CD14-positive monocyte (primary cell): ENCODE data around the gene RANBP3L. TPM values are rescaled to one million over a fixed set of nuclear protein-coding genes. Genes with fewer than 3 reads are reported as not detected.

Experiments
- DNase-seq, 3 donors: peaks; one replicate each; pipeline ENCODE4 v3.0.0-alpha.2; 2011 to 2022
- H2AFZ ChIP-seq: 2 replicates; pipeline ENCODE4 v1.6.0; 2012; ENCODE audit warnings: mild to moderate bottlenecking, low read depth, low read length, inconsistent platforms; ENCODE audit not compliant: insufficient read depth, poor library complexity, severe bottlenecking
- H3K27ac ChIP-seq, 2 donors: 1 replicate in 1 of 2; 2 replicates in 1 of 2; pipeline ENCODE4 v1.5.1; 2012 to 2013; ENCODE audit warnings: low read length in 2 of 2, control low read depth in 1 of 2, inconsistent platforms in 1 of 2, low read depth in 1 of 2, mild to moderate bottlenecking in 1 of 2
- H3K27me3 ChIP-seq, 2 donors: one replicate each; pipeline versions ENCODE4 v1.6.0 to v1.6.1; 2011 to 2013; ENCODE audit warnings: low read length in 2 of 2; ENCODE audit not compliant: control insufficient read depth in 2 of 2, insufficient read depth in 2 of 2
- H3K36me3 ChIP-seq, 2 donors: replicated peaks in 1 of 2; 1 replicate in 1 of 2; 2 replicates in 1 of 2; pipeline versions ENCODE4 v1.5.1 to v1.6.1; 2012 to 2013; ENCODE audit warnings: low read length in 2 of 2, control low read depth in 1 of 2, inconsistent platforms in 1 of 2, mild to moderate bottlenecking in 1 of 2; ENCODE audit not compliant: insufficient read depth in 2 of 2, control insufficient read depth in 1 of 2
- H3K4me1 ChIP-seq, 2 donors: 1 replicate in 1 of 2; 2 replicates in 1 of 2; pipeline versions ENCODE4 v1.5.1 to v1.6.1; 2012 to 2013; ENCODE audit warnings: low read length in 2 of 2, control low read depth in 1 of 2, inconsistent platforms in 1 of 2, mild to moderate bottlenecking in 1 of 2, moderate library complexity in 1 of 2; ENCODE audit not compliant: insufficient read depth in 2 of 2, control insufficient read depth in 1 of 2
- H3K4me2 ChIP-seq: replicated peaks from 2 replicates; pipeline ENCODE3; 2012; ENCODE audit warnings: low read length, moderate library complexity, mild to moderate bottlenecking; ENCODE audit not compliant: poor library complexity, severe bottlenecking; ENCODE audit errors: extremely low read depth
- H3K4me3 ChIP-seq, 3 experiments: fragments of 200-600 bp in 1 of 3; sonication (generic) in 1 of 3; replicated peaks in 1 of 3; 1 replicate in 2 of 3; 2 replicates in 1 of 3; pipeline ENCODE4 v1.5.1; 2011 to 2013; ENCODE audit warnings: low read length in 3 of 3, mild to moderate bottlenecking in 3 of 3, control low read depth in 2 of 3, low read depth in 2 of 3, inconsistent platforms in 1 of 3, moderate library complexity in 1 of 3
- H3K79me2 ChIP-seq: 2 replicates; pipeline ENCODE4 v1.6.0; 2012; ENCODE audit warnings: mild to moderate bottlenecking, control low read depth, inconsistent platforms, low read length, moderate library complexity; ENCODE audit not compliant: insufficient read depth
- H3K9ac ChIP-seq: 2 replicates; pipeline ENCODE4 v1.6.0; 2017; ENCODE audit warnings: low read length, mild to moderate bottlenecking; ENCODE audit not compliant: insufficient read depth, poor library complexity, severe bottlenecking
- H3K9me3 ChIP-seq, 2 donors: replicated peaks in 1 of 2; 1 replicate in 1 of 2; 2 replicates in 1 of 2; pipeline versions ENCODE4 v1.5.1 to v1.6.1; 2012 to 2013; ENCODE audit warnings: low read length in 2 of 2, control low read depth in 1 of 2; ENCODE audit not compliant: control insufficient read depth in 1 of 2, insufficient read depth in 1 of 2
- H4K20me1 ChIP-seq: 2 replicates; pipeline ENCODE4 v1.6.0; 2012; ENCODE audit warnings: mild to moderate bottlenecking, low read length, control low read depth, moderate library complexity; ENCODE audit not compliant: insufficient read depth
- H3K27ac Mint-ChIP-seq, 7 donors: one replicate each; pipeline ENCODE4 v1.8.0; 2020; ENCODE audit warnings: mild to moderate bottlenecking in 7 of 7, mixed read lengths in 7 of 7, moderate library complexity in 6 of 7, inconsistent platforms in 2 of 7
- H3K27me3 Mint-ChIP-seq, 3 donors: one replicate each; pipeline ENCODE4 v1.8.0; 2021 to 2022; ENCODE audit warnings: low read depth in 3 of 3, mild to moderate bottlenecking in 3 of 3, mixed read lengths in 3 of 3, moderate library complexity in 3 of 3, inconsistent platforms in 1 of 3
- H3K36me3 Mint-ChIP-seq, 2 donors: one replicate each; pipeline ENCODE4 v1.8.0; 2020; ENCODE audit warnings: mixed read lengths in 2 of 2, inconsistent platforms in 1 of 2, mild to moderate bottlenecking in 1 of 2
- H3K4me1 Mint-ChIP-seq: one replicate; pipeline ENCODE4 v1.8.0; 2020; ENCODE audit warnings: mild to moderate bottlenecking, mixed read lengths
- H3K4me3 Mint-ChIP-seq, 2 donors: one replicate each; pipeline ENCODE4 v1.8.0; 2020; ENCODE audit warnings: mild to moderate bottlenecking in 2 of 2, mixed read lengths in 2 of 2, moderate library complexity in 1 of 2
- H3K9me3 Mint-ChIP-seq, 7 donors: one replicate each; pipeline ENCODE4 v1.8.0; 2020 to 2022; ENCODE audit warnings: mixed read lengths in 7 of 7, mild to moderate bottlenecking in 6 of 7, moderate library complexity in 6 of 7, inconsistent platforms in 2 of 7
- WGBS: methylation state at CpG from one replicate; pipeline ENCODE4 v1.1.5; 2013; ENCODE audit warnings: missing lambda C conversion rate; ENCODE audit not compliant: insufficient coverage; 5-methylcytosine and 5-hydroxymethylcytosine counted together
- intact Hi-C, 2 donors: fragments of 100-400 bp; cut with micrococcal nuclease; formaldehyde crosslinking; loops; one replicate each; pipeline versions ENCODE4 v1.15.0 to v1.15.1; 2023
- polyA plus RNA-seq, 3 donors: library from polyadenylated mRNA; depleted of rRNA in 1 of 3; unstranded in 2 of 3; stranded (reverse) in 1 of 3; fragments of 300-500 nt in 2 of 3; fragments of >200 nt in 1 of 3; fragmentation: Illumina TruSeq in 2 of 3; gene quantifications; 1 replicate in 2 of 3; 2 replicates in 1 of 3; pipeline ENCODE4 v1.2.3, GENCODE V29; 2012 to 2021
- TF ChIP-seq, protein P1 (sequence below): fragments of 200-600 bp; IDR thresholded peaks from one replicate; pipeline ENCODE4 v1.8.0; 2022; ENCODE audit warnings: antibody characterized with exemption, mild to moderate bottlenecking

RANBP3L gene
- polyA plus RNA-seq, 3 donors = not detected

DNA sequence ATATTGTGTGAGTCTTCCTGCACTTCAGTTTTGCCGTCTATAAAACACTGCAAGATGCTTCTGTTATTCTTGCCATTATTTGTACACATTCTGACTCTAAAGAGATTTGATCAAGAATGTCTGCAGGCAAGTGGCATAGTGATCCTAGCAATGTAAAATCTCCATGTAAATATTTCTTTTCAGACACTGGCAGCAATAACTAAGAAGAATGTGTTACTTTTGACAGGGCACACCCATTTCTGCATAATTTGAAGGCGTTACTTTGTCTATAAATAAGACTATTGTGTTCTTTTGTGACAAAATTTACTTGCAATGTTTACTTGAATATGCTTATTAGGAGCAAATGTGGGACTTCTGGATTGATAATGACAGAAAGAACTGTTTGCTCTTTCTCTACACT lies 20.1 kb downstream of the RANBP3L start:
- intact Hi-C loops = no loop called here
- TF ChIP-seq, protein P1, sequence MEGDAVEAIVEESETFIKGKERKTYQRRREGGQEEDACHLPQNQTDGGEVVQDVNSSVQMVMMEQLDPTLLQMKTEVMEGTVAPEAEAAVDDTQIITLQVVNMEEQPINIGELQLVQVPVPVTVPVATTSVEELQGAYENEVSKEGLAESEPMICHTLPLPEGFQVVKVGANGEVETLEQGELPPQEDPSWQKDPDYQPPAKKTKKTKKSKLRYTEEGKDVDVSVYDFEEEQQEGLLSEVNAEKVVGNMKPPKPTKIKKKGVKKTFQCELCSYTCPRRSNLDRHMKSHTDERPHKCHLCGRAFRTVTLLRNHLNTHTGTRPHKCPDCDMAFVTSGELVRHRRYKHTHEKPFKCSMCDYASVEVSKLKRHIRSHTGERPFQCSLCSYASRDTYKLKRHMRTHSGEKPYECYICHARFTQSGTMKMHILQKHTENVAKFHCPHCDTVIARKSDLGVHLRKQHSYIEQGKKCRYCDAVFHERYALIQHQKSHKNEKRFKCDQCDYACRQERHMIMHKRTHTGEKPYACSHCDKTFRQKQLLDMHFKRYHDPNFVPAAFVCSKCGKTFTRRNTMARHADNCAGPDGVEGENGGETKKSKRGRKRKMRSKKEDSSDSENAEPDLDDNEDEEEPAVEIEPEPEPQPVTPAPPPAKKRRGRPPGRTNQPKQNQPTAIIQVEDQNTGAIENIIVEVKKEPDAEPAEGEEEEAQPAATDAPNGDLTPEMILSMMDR = no peak
- WGBS = no CpG with 5 or more reads among the region's 2 CpGs
- DNase-seq = no peak
- H3K4me1 Mint-ChIP-seq = peaks cover 5% of the 10 kb centered on the region
- Histone ChIP-seq H3K9me3 (no peaks in the 10 kb centered on the region), H3K4me3 (no peak overlapping the region), H3K4me1 (no peaks in the 10 kb centered on the region), H3K36me3 (no peaks in the 10 kb centered on the region), H3K9ac (no peak overlapping the region), H2AFZ (no peak overlapping the region), H3K4me2 (no peak overlapping the region), H3K79me2 (no peaks in the 10 kb centered on the region), H3K27ac (no peak overlapping the region), H3K27me3 (no peaks in the 10 kb centered on the region), H4K20me1 (no peaks in the 10 kb centered on the region)
- H3K4me3 Mint-ChIP-seq = no peak overlapping the region
- no peak overlapping the region for H3K27ac Mint-ChIP-seq
- no peaks in the 10 kb centered on the region for H3K9me3 Mint-ChIP-seq
- peaks cover 0 to 6% (median 0%) of the 10 kb centered on the region in 3 donors for H3K27me3 Mint-ChIP-seq
- H3K36me3 Mint-ChIP-seq = no peaks in the 10 kb centered on the region

DNA sequence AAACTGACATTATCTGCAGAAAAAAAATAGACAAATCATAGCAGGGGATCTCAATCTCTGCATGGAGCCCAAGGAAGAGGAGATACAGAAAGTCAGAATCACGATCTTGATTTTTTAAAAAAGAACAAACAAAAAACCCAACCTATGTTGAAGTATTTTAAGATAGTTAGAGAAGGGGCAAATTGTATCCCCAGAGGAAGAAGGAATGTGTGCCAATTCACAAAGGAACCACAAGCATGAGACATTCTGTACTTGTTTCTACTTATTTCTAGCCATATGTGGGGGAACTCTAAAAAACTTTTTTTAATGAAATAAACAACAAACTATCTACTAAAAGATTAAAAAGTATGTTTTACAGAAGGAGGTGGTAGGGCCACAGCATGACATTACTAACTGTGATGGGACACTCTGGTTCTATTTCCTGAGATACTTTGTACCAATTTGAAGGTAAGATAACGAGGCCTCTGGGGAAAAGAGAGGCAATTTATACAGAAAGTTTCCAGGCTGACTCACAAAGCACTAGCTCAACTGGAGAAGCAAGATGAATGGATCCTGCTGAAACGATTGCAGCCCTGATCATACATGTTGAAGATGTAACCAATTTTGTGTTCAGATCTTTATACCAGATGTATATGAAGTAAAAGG lies 22.5 kb downstream of the RANBP3L start:
- Histone ChIP-seq H3K27me3 (no peaks in the 10 kb centered on the region), H3K79me2 (no peaks in the 10 kb centered on the region), H3K4me2 (no peak overlapping the region), H3K4me1 (peaks cover 2 to 3% of the 10 kb centered on the region in 2 donors), H3K4me3 (no peak overlapping the region), H3K9me3 (no peaks in the 10 kb centered on the region), H3K9ac (no peak overlapping the region), H4K20me1 (no peaks in the 10 kb centered on the region), H3K27ac (no peak overlapping the region), H3K36me3 (no peaks in the 10 kb centered on the region), H2AFZ (no peak overlapping the region)
- TF ChIP-seq, protein P1 = no peak
- H3K4me3 Mint-ChIP-seq = no peak overlapping the region
- 100% methylated on average over 1 of the region's 3 CpGs for WGBS
- H3K9me3 Mint-ChIP-seq = no peaks in the 10 kb centered on the region
- H3K4me1 Mint-ChIP-seq = peaks cover 9% of the 10 kb centered on the region
- peaks cover 0 to 6% (median 0%) of the 10 kb centered on the region in 3 donors for H3K27me3 Mint-ChIP-seq
- no peaks in the 10 kb centered on the region for H3K36me3 Mint-ChIP-seq
- H3K27ac Mint-ChIP-seq = no peak overlapping the region
- intact Hi-C loops = no loop called here
- DNase-seq = no peak
